ENCODE measurements around the gene NXPH3. TPM values are rescaled to one million over a fixed set of nuclear protein-coding genes. Genes with fewer than 3 reads are reported as not detected.

The NXPH3 gene
- total RNA-seq, 1 experiment from 2014 or later: not detected

DNA sequence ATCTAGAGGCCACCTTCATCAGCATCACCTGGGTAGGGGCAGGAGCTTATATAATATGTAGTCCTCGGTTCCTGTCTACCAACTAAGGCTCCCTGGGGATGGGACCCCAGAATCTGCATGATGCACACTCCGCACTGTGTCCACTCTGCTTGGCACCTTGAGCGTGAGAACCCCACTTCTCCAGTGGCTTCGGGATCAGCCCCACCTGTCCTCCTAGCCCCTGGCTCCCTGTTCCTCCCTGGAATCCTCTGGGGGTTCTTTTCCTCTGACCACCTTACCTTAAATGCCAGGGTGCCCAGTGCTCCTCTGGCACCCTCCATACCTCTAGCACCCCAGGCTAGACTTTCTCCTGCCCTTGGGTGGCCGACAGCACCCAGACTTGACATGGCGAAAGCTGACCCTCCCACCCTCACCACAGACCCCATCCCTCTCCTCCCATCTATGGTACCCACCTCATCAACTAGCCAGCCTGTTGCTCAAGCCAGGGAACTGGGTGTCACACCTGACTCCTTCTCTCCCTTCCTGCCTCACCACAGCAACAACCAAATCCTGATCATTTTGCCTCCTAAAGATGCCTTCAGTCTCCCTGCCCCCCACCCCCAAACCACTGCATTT, 2.8 kb upstream of the NXPH3 start:
- H3K4me3 Mint-ChIP-seq (ENCODE audit: low read depth, unreplicated experiment): no peak overlapping the region

DNA sequence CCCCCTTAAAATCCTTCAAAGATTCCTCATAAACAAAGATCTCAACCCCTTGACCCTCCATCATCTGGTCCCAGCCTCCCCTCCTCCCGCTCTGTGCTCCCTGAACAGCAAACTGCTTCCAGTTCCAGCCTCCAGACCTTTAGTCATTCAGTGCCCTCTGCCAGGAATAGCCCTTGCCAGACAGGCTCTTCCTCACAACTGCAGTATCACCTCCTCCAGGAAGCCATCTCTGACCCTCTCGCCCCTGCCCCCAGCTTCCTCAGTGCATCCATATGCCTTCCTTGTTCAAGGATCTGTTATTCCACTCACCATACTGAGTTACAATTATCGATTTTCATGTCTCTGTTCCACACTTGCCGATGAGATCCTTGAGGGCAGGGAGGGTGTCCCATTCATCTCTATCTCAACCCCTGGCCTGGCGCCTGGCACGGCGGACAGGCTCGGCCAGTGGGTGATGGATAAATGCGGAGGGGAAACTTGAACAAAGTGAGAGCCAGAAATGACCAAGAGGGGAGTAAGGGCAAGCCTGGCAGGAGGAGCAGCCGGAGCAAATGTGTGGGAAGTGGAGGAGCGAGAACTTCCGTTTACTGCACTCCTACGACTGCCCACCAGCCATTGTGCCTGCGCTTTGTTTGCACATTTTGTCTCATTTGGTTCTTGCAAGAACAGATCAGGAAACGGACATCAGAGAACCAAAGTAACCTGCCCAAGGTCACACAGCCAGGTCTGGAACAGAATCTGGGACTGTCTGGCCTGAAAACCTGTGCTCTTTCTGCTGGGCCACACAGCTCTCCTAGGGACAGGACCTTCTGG, 2.0 kb upstream of the NXPH3 start:
- intact Hi-C loops (cut with micrococcal nuclease; ENCODE audit: unreplicated experiment): no loop called here
- BruUV-seq (replicated peaks): no TSS peak
- H3K36me3 Mint-ChIP-seq (ENCODE audit: insufficient read depth, unreplicated experiment): peaks cover 21% of the 10 kb centered on the region
- H3K4me3 Mint-ChIP-seq (ENCODE audit: low read depth, unreplicated experiment): no peak overlapping the region
- no peaks in the 10 kb centered on the region for H3K9me3 Mint-ChIP-seq (ENCODE audit: low read depth, unreplicated experiment)
- TF ChIP-seq, protein P1, sequence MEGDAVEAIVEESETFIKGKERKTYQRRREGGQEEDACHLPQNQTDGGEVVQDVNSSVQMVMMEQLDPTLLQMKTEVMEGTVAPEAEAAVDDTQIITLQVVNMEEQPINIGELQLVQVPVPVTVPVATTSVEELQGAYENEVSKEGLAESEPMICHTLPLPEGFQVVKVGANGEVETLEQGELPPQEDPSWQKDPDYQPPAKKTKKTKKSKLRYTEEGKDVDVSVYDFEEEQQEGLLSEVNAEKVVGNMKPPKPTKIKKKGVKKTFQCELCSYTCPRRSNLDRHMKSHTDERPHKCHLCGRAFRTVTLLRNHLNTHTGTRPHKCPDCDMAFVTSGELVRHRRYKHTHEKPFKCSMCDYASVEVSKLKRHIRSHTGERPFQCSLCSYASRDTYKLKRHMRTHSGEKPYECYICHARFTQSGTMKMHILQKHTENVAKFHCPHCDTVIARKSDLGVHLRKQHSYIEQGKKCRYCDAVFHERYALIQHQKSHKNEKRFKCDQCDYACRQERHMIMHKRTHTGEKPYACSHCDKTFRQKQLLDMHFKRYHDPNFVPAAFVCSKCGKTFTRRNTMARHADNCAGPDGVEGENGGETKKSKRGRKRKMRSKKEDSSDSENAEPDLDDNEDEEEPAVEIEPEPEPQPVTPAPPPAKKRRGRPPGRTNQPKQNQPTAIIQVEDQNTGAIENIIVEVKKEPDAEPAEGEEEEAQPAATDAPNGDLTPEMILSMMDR (IDR thresholded peaks at IDR 0.05; ENCODE audit: unreplicated experiment): no peak
- peaks cover 86% of the 10 kb centered on the region for H3K27me3 Mint-ChIP-seq (ENCODE audit: unreplicated experiment)
- no peak overlapping the region for H3K27ac Mint-ChIP-seq (ENCODE audit: unreplicated experiment)
- DNase-seq: no peak
- CTCF ChIA-PET: interaction anchor here (0.8 kb wide), 1 partner anchor 16 kb away, joined by 6 read pairs; no protein-coding TSS in a partner anchor
- peaks cover 10% of the 10 kb centered on the region for H3K4me1 Mint-ChIP-seq (ENCODE audit: low read depth, unreplicated experiment)

More for the DNA sequence above, 2.8 kb upstream of the NXPH3 start:
- H3K4me1 Mint-ChIP-seq (ENCODE audit: low read depth, unreplicated experiment): peaks cover 10% of the 10 kb centered on the region
- peaks cover 78% of the 10 kb centered on the region for H3K27me3 Mint-ChIP-seq (ENCODE audit: unreplicated experiment)
- no peaks in the 10 kb centered on the region for H3K9me3 Mint-ChIP-seq (ENCODE audit: low read depth, unreplicated experiment)
- TF ChIP-seq, protein P1 (IDR thresholded peaks at IDR 0.05; ENCODE audit: unreplicated experiment): no peak
- intact Hi-C loops (cut with micrococcal nuclease; ENCODE audit: unreplicated experiment): no loop called here
- no peak for DNase-seq
- CTCF ChIA-PET: interaction anchor here (0.8 kb wide), 1 partner anchor 134 kb away, joined by 3 read pairs; no protein-coding TSS in a partner anchor
- peaks cover 20% of the 10 kb centered on the region for H3K36me3 Mint-ChIP-seq (ENCODE audit: insufficient read depth, unreplicated experiment)
- no TSS peak for BruUV-seq (replicated peaks)
- H3K27ac Mint-ChIP-seq (ENCODE audit: unreplicated experiment): no peak overlapping the region

DNA sequence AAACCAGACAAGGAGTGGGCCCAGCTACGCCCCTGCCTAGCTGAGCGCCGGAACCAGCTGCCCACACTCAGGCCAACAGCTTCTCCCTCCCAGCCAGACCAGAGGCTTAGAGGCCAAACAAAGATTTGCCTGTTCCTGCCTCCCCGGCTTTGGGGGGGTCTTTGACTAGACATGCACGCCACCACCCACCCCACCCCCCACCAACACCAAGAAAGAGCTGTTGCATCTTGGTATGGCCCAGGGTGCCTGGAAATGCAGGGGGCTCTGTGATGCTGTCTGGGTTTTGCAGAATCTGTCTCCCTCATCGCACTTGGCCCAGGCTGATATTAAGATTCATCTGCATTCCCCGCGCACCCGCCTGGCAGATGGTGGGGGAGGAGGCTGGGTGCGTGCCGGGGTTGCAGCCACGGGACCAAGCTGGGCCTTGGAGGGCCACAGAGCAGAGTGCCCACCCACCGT, 1.3 kb upstream of the NXPH3 start:
- peaks cover 92% of the 10 kb centered on the region for H3K27me3 Mint-ChIP-seq (ENCODE audit: unreplicated experiment)
- no peaks in the 10 kb centered on the region for H3K9me3 Mint-ChIP-seq (ENCODE audit: low read depth, unreplicated experiment)
- CTCF ChIA-PET: interaction anchor here (0.8 to 2.1 kb wide), 2 partner anchors 8 to 17 kb away, joined by 6 read pairs; no protein-coding TSS in a partner anchor
- DNase-seq: no peak
- no TSS peak for BruUV-seq (replicated peaks)
- no peak overlapping the region for H3K27ac Mint-ChIP-seq (ENCODE audit: unreplicated experiment)
- TF ChIP-seq, protein P1 (IDR thresholded peaks at IDR 0.05; ENCODE audit: unreplicated experiment): no peak
- intact Hi-C loops (cut with micrococcal nuclease; ENCODE audit: unreplicated experiment): no loop called here
- peaks cover 10% of the 10 kb centered on the region for H3K4me1 Mint-ChIP-seq (ENCODE audit: low read depth, unreplicated experiment)
- H3K36me3 Mint-ChIP-seq (ENCODE audit: insufficient read depth, unreplicated experiment): peaks cover 24% of the 10 kb centered on the region
- H3K4me3 Mint-ChIP-seq (ENCODE audit: low read depth, unreplicated experiment): no peak overlapping the region

DNA sequence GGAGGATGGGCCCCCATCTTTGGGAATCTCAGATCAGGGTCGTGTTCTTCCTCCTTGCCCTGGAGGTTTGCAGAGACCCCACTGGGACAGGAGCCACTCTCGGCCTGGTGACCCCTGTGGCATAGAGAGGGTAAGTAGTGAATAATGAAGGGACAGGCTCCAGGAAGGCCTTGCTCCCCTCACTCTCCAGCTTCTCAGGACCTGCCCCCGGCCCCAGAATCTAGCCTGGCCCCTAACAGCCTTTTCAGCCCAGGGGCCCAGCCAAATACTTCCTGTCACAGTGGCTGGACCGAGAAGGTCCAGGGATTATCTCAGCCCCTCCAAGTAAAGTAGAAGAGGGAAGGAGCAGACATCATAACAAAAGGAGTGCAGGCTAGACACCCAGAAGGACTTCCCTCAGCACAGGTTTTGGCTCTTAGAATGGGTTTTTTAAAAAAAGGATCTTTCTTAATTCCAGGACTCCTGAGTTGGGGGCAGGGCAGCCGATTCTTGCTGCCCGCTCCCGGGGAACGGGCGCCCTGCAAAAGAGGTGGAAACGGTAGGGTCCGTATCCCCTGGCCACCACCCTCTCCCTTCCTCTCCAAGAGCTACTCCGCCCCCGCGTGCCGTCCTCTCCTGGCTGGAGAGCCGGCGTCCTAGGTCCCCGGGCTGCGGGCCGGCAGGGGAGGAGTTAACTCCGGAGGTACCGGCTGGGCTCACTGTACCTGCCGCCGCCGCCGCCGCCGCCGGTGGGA, 559 bp upstream of the NXPH3 start:
- Mint-ChIP-seq H3K36me3 (ENCODE audit: insufficient read depth, unreplicated experiment) (peaks cover 18% of the 10 kb centered on the region), H3K27me3 (ENCODE audit: unreplicated experiment) (peaks cover 100% of the 10 kb centered on the region), H3K9me3 (ENCODE audit: low read depth, unreplicated experiment) (no peaks in the 10 kb centered on the region), H3K4me3 (ENCODE audit: low read depth, unreplicated experiment) (peak overlapping the region; percentile 62), H3K27ac (ENCODE audit: unreplicated experiment) (no peak overlapping the region), H3K4me1 (ENCODE audit: low read depth, unreplicated experiment) (peaks cover 10% of the 10 kb centered on the region)
- TF ChIP-seq, protein P1 (IDR thresholded peaks at IDR 0.05; ENCODE audit: unreplicated experiment): no peak
- no peak for DNase-seq
- BruUV-seq (replicated peaks): no TSS peak
- intact Hi-C loops (cut with micrococcal nuclease; ENCODE audit: unreplicated experiment): no loop called here
- CTCF ChIA-PET: interaction anchor here (0.6 to 2.1 kb wide), 4 partner anchors 9 to 129 kb away, joined by 3 to 6 read pairs (median 5); no protein-coding TSS in a partner anchor

Measured in Calu3 (cell line).